Measurements from ENCODE around the gene UBA52.

Gene UBA52

GRCh38 chr19:18586306-18586705 lies 14.6 kb downstream of the UBA52 start:
- H3K4me3 ChIP-seq = no peak overlapping the region
- TF ChIP-seq POLR2AphosphoS5 (IDR thresholded peaks at IDR 0.05; ENCODE audit: borderline replicate concordance, low read depth, low read length) = no peak
- no peak for TF ChIP-seq EZH2 (IDR thresholded peaks at IDR 0.05)
- TF ChIP-seq FOXP2 (optimal IDR thresholded peaks at IDR 0.05; ENCODE audit: control extremely low read depth, extremely low read length, insufficient read depth) = no peak
- no peak overlapping the region for H3K9ac ChIP-seq (ENCODE audit: insufficient read length)
- H3K36me3 ChIP-seq (ENCODE audit: insufficient read depth, low read length) = peaks cover 5% of the 10 kb centered on the region; the same call in 1 of the 2 replicates
- no peaks in the 10 kb centered on the region for H3K9me3 ChIP-seq (ENCODE audit: low read depth, low read length)
- DNase-seq (ENCODE audit: low read depth, low spot score) = no peak
- no peak overlapping the region for H3K27ac ChIP-seq

- no peak for DNase-seq (ENCODE audit: low read depth, low spot score)
- H3K9ac ChIP-seq (ENCODE audit: insufficient read length) = no peak overlapping the region
- H3K27ac ChIP-seq = no peak overlapping the region
- no peak overlapping the region for H3K4me3 ChIP-seq
- H3K36me3 ChIP-seq (ENCODE audit: insufficient read depth, low read length) = peaks cover 5% of the 10 kb centered on the region; the same call in 1 of the 2 replicates
- TF ChIP-seq FOXP2 (optimal IDR thresholded peaks at IDR 0.05; ENCODE audit: control extremely low read depth, extremely low read length, insufficient read depth) (no peak), EZH2 (IDR thresholded peaks at IDR 0.05) (no peak)
- no peaks in the 10 kb centered on the region for H3K9me3 ChIP-seq (ENCODE audit: low read depth, low read length)
These were observed 15.9 kb downstream of the UBA52 start for GRCh38 chr19:18587561-18587960.

- TF ChIP-seq EZH2 (IDR thresholded peaks at IDR 0.05) (no peak), FOXP2 (optimal IDR thresholded peaks at IDR 0.05; ENCODE audit: control extremely low read depth, extremely low read length, insufficient read depth) (no peak), POLR2AphosphoS5 (IDR thresholded peaks at IDR 0.05; ENCODE audit: borderline replicate concordance, low read depth, low read length) (no peak)
These were observed 16.4 kb downstream of the UBA52 start for GRCh38 chr19:18587962-18588610.

GRCh38 chr19:18588611-18589379 lies 17.1 kb downstream of the UBA52 start, which contains the start of gene REX1BD:
TSS of gene REX1BD (plus strand) at chr19:18588798. CDS start at chr19:18588802, 4 bp downstream.
- no peak for TF ChIP-seq EZH2 (IDR thresholded peaks at IDR 0.05)
- TF ChIP-seq FOXP2 (optimal IDR thresholded peaks at IDR 0.05; ENCODE audit: control extremely low read depth, extremely low read length, insufficient read depth) = no peak
- peak; percentile 97 for TF ChIP-seq POLR2AphosphoS5 (IDR thresholded peaks at IDR 0.05; ENCODE audit: borderline replicate concordance, low read depth, low read length)

More at GRCh38 chr19:18587962-18588610, 16.4 kb downstream of the UBA52 start:
- Histone ChIP-seq H3K36me3 (ENCODE audit: insufficient read depth, low read length) (peaks cover 5% of the 10 kb centered on the region; the same call in 1 of the 2 replicates), H3K9ac (ENCODE audit: insufficient read length) (peak overlapping the region; percentile 85), H3K4me3 (peak overlapping the region; percentile 94), H3K9me3 (ENCODE audit: low read depth, low read length) (no peaks in the 10 kb centered on the region), H3K27ac (peak overlapping the region; percentile 90)
- no peak for DNase-seq (ENCODE audit: low read depth, low spot score)

DNA sequence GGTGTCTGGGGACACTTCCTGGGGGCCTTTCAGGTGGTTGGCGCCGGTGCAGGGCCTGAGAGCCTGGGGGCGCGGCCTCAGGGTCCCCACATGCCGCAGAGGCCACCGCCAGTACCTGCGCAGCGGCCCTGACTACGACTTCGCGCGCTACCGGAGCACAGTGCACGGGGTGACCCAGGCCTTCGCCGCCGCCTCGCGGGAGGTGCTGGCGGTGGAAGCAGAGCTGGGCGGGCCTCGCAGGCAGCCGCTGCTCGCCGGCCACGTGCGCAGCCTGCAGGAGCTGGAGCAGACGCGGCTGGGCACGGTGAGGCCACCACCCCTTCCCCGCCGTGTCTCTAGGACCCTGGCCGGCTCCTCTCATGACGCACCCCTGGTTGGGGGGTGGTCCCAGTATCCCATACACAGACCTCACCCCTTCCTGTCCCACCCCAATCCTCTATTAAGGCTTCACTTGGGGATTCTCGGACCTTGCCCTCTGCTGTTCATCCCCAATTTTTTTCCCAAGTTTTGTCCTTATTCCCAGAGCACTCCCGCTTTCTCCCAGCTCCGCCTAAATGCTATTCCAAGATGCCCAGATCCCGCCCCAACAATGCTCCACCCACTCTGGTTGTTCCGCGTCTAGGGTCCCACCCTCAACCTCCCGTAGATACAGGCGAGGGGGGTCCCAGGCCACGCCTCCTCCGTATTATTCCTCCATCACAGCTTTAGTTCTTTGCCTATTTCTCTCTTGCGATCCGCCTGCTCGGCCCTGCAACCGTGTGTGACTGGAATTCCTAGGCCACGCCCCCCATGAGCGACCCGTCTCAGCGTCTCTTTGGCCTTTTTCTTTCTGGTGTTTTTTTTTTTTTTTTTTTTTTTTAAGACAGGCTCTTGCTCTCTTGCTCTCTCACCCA lies 18.0 kb downstream of the UBA52 start:
- H3K4me3 ChIP-seq = peak overlapping the region; percentile 94
- H3K9me3 ChIP-seq (ENCODE audit: low read depth, low read length) = no peaks in the 10 kb centered on the region
- peak overlapping the region; percentile 90 for H3K27ac ChIP-seq
- TF ChIP-seq FOXP2 (optimal IDR thresholded peaks at IDR 0.05; ENCODE audit: control extremely low read depth, extremely low read length, insufficient read depth) = no peak
- TF ChIP-seq POLR2AphosphoS5 (IDR thresholded peaks at IDR 0.05; ENCODE audit: borderline replicate concordance, low read depth, low read length) = no peak
- TF ChIP-seq EZH2 (IDR thresholded peaks at IDR 0.05) = no peak
- DNase-seq (ENCODE audit: low read depth, low spot score) = peak; percentile 48
- H3K9ac ChIP-seq (ENCODE audit: insufficient read length) = peak overlapping the region; percentile 85
- peaks cover 5% of the 10 kb centered on the region; the same call in 1 of the 2 replicates for H3K36me3 ChIP-seq (ENCODE audit: insufficient read depth, low read length)

More at GRCh38 chr19:18588611-18589379, 17.1 kb downstream of the UBA52 start, which contains the start of gene REX1BD:
- Histone ChIP-seq H3K9me3 (ENCODE audit: low read depth, low read length) (no peaks in the 10 kb centered on the region), H3K27ac (peak within 1 kb of the TSS; percentile 90), H3K36me3 (ENCODE audit: insufficient read depth, low read length) (peaks cover 5% of the 10 kb centered on the region; the same call in 1 of the 2 replicates), H3K9ac (ENCODE audit: insufficient read length) (peak within 1 kb of the TSS; percentile 85), H3K4me3 (peak within 1 kb of the TSS; percentile 94)
- DNase-seq (ENCODE audit: low read depth, low spot score) = no peak

DNA sequence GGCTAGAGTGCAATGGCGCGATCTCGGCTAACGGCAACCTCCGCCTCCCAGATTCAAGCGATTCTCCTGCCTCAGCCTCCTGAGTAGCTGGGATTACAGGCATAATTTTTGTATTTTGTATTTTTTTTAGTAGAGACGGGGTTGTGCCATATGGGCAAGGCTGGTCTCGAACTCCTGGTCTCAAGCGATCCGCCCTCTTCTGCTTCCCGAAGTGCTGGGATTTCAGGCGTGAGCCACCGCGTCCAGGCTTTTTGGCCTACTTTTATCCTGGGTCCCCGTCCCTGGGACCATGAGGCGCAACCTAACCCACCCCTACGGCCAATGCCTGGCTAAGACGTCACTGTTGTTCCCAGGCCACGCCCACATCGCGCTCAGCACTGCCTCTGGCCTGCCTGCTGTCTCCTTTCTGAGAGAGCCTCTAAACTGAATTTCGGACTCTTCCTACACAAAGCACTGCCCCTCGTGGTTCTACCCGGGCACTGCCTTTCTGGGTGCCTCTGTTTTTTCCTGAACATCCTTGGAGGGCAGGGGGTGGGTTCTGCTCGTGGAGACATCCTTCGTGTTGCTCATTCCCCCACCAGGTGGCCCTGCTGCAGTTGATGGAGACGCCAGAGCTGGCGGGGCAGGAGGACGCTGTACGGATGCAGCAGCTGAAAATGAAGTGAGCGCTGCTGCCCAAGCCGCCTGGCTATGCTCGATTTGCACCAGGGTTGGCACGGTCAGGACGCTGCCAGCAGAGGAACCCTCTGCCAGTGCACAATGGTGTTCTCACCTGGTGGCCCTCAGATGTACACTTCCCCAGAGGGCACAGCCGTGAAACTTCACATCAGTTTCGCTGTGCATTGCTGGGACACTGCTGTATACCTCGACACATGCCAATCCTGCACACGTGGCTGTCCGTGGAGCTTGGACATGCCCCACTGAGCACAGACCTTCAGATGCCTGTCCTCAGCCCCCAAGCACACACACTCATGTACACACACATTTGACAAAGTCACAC lies 18.9 kb downstream of the UBA52 start:
- Histone ChIP-seq H3K27ac (peak overlapping the region; percentile 71; the same call in 1 of the 2 replicates), H3K4me3 (peak overlapping the region; percentile 94), H3K9me3 (ENCODE audit: low read depth, low read length) (no peaks in the 10 kb centered on the region), H3K36me3 (ENCODE audit: insufficient read depth, low read length) (peaks cover 5% of the 10 kb centered on the region; the same call in 1 of the 2 replicates), H3K9ac (ENCODE audit: insufficient read length) (no peak overlapping the region)
- no peak for TF ChIP-seq EZH2 (IDR thresholded peaks at IDR 0.05)
- TF ChIP-seq POLR2AphosphoS5 (IDR thresholded peaks at IDR 0.05; ENCODE audit: borderline replicate concordance, low read depth, low read length) = peak; percentile 5; the same call in 1 of the 2 replicates
- TF ChIP-seq FOXP2 (optimal IDR thresholded peaks at IDR 0.05; ENCODE audit: control extremely low read depth, extremely low read length, insufficient read depth) = no peak
- DNase-seq (ENCODE audit: low read depth, low spot score) = no peak
